OCI-LY7 (cell line): ENCODE measurements around the gene PDE2A. TPM values are rescaled to one million over a fixed set of nuclear protein-coding genes. Genes with fewer than 3 reads are reported as not detected.

ENCODE experiments used
- BruUV-seq: library from RNA; stranded (reverse); fragments of 400-500 nt; replicated peaks from 2 replicates; lab custom pipeline; 2021; lab: Mats Ljungman, UMichigan
- CTCF ChIA-PET: fragments of 300-600 bp; sonication (Branson Sonifier 250); formaldehyde crosslinking; loops from one replicate; lab custom pipeline; 2022; ENCODE audit warnings: antibody characterized with exemption; ENCODE audit not compliant: unreplicated experiment; lab: Charles Lee
- POLR2A ChIA-PET: fragments of 300-600 bp; sonication (Branson Sonifier 250); formaldehyde crosslinking; loops from one replicate; lab custom pipeline; 2022; ENCODE audit warnings: antibody characterized with exemption; lab: Charles Lee
- DNase-seq: peaks from one replicate; pipeline ENCODE4 v3.0.0-alpha.2; 2015; ENCODE audit warnings: low spot score
- H2AFZ ChIP-seq: fragments of 200-600 bp; sonication (generic), shearing (Covaris generic); 2 replicates; pipeline ENCODE4 v1.6.1; 2014; ENCODE audit warnings: mild to moderate bottlenecking, antibody characterized with exemption, low read length, moderate library complexity
- H3K27ac ChIP-seq: fragments of 200-600 bp; sonication (generic); 2 replicates; pipeline ENCODE4 v1.5.1; 2014; ENCODE audit warnings: mixed run types, low read depth, mild to moderate bottlenecking, moderate library complexity, low read length, inconsistent platforms; ENCODE audit not compliant: poor library complexity, severe bottlenecking
- H3K36me3 ChIP-seq: fragments of 200-600 bp; sonication (generic); 2 replicates; pipeline ENCODE4 v1.6.1; 2014; ENCODE audit warnings: mild to moderate bottlenecking, antibody characterized with exemption, low read length, moderate library complexity, mixed read lengths; ENCODE audit not compliant: insufficient read depth
- H3K4me1 ChIP-seq: fragments of 200-600 bp; sonication (generic); 2 replicates; pipeline ENCODE4 v1.5.1; 2014; ENCODE audit warnings: mild to moderate bottlenecking, low read length; ENCODE audit not compliant: insufficient read depth, poor library complexity, severe bottlenecking
- H3K4me2 ChIP-seq: fragments of 200-600 bp; sonication (generic); 2 replicates; pipeline ENCODE4 v1.6.1; 2014; ENCODE audit warnings: mild to moderate bottlenecking, low read length
- H3K4me3 ChIP-seq: fragments of 200-600 bp; sonication (generic); 2 replicates; pipeline ENCODE4 v1.5.1; 2014; ENCODE audit warnings: mild to moderate bottlenecking, low read depth, low read length; ENCODE audit not compliant: poor library complexity, severe bottlenecking
- H3K79me2 ChIP-seq: fragments of 200-600 bp; sonication (generic); 2 replicates; pipeline ENCODE4 v1.6.1; 2016; ENCODE audit warnings: low read depth, mild to moderate bottlenecking, low read length, moderate library complexity, mixed read lengths; ENCODE audit not compliant: insufficient read depth
- H3K9me2 ChIP-seq: fragments of 200-600 bp; sonication (generic); 2 replicates; pipeline ENCODE4 v1.6.1; 2016; ENCODE audit warnings: mild to moderate bottlenecking, low read length, mixed read lengths; ENCODE audit not compliant: insufficient read depth
- H3K9me3 ChIP-seq: fragments of 200-600 bp; sonication (generic); 2 replicates; pipeline ENCODE4 v1.6.1; 2014; ENCODE audit warnings: mild to moderate bottlenecking, mixed run types, low read length, mixed read lengths
- H4K20me1 ChIP-seq: fragments of 200-600 bp; sonication (generic); 2 replicates; pipeline ENCODE4 v1.6.1; 2014; ENCODE audit warnings: mild to moderate bottlenecking, antibody characterized with exemption, low read length, moderate library complexity, mixed read lengths; ENCODE audit not compliant: insufficient read depth
- EZH2phosphoT487 ChIP-seq: fragments of 200-600 bp; sonication (generic); IDR thresholded peaks from 2 replicates; pipeline ENCODE4 v1.6.1; 2018; ENCODE audit warnings: low read depth, borderline replicate concordance, mild to moderate bottlenecking, mixed run types, antibody characterized with exemption, low read length, moderate library complexity, mixed read lengths
- intact Hi-C: fragments of 100-400 bp; cut with micrococcal nuclease; formaldehyde crosslinking; loops from one replicate; pipeline ENCODE4 v1.10.0; 2022; ENCODE audit not compliant: unreplicated experiment
- total RNA-seq, 2 experiments: library from RNA; depleted of rRNA in 1 of 2; stranded (reverse); fragments of >200 nt in 1 of 2; shearing (Covaris generic) in 1 of 2; gene quantifications; 2 replicates each; pipeline ENCODE4 v1.2.3, GENCODE V29; 2014 to 2022
- TF ChIP-seq, protein P1 (sequence below): fragments of 200-600 bp; sonication (generic); conservative IDR thresholded peaks from 2 replicates; pipeline ENCODE4 v1.5.1; 2014; ENCODE audit warnings: mild to moderate bottlenecking, antibody characterized with exemption, low read length, moderate library complexity, mixed read lengths

The PDE2A gene
- total RNA-seq, 2 experiments from 2014 or later: 0.68 TPM; not detected in 1

DNA sequence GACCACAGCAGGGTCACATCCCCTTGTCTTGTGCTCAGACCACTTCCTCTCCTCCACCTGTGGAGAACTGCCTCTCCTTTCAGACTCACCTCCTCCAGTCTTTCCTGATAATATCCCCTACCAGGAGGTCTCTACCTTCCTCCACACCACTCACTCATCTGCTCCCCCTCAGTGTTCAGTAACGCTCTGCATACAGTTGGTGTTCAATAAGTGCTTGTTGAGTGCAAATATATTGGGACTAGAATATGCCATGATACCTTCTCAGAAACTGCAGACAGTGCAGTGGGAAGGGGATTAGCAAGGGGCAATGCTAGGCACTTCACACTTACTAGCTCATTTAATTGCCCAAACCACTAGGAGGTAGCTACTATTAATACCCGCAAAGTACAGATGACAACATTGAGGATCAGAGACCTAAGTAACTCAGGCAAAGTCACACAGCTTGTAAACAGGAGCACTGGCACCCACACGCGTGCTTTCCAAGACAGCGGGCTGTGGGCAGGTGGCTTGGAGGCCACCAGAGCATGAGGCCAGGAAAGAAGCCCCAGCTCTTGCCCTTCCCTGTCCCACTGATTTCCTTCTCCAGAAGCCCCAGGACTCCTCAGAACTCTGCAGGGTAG is 8.1 kb upstream of the PDE2A start:
- Histone ChIP-seq H2AFZ (no peak overlapping the region), H3K9me3 (no peaks in the 10 kb centered on the region), H3K79me2 (no peaks in the 10 kb centered on the region), H3K27ac (no peak overlapping the region), H3K4me1 (no peaks in the 10 kb centered on the region), H3K4me2 (no peak overlapping the region), H3K9me2 (no peaks in the 10 kb centered on the region), H4K20me1 (no peaks in the 10 kb centered on the region), H3K36me3 (peaks cover 7% of the 10 kb centered on the region; the same call in 1 of the 2 replicates), H3K4me3 (no peak overlapping the region)
- no TSS peak for BruUV-seq
- TF ChIP-seq, protein P1, sequence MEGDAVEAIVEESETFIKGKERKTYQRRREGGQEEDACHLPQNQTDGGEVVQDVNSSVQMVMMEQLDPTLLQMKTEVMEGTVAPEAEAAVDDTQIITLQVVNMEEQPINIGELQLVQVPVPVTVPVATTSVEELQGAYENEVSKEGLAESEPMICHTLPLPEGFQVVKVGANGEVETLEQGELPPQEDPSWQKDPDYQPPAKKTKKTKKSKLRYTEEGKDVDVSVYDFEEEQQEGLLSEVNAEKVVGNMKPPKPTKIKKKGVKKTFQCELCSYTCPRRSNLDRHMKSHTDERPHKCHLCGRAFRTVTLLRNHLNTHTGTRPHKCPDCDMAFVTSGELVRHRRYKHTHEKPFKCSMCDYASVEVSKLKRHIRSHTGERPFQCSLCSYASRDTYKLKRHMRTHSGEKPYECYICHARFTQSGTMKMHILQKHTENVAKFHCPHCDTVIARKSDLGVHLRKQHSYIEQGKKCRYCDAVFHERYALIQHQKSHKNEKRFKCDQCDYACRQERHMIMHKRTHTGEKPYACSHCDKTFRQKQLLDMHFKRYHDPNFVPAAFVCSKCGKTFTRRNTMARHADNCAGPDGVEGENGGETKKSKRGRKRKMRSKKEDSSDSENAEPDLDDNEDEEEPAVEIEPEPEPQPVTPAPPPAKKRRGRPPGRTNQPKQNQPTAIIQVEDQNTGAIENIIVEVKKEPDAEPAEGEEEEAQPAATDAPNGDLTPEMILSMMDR: no peak
- no peak for TF ChIP-seq EZH2phosphoT487
- intact Hi-C loops: loop anchor here (2.0 to 5.0 kb wide), 2 partner anchors 98 to 200 kb away; no protein-coding TSS in a partner anchor
- POLR2A ChIA-PET: no interaction called here
- CTCF ChIA-PET: no interaction called here
- no peak for DNase-seq

DNA sequence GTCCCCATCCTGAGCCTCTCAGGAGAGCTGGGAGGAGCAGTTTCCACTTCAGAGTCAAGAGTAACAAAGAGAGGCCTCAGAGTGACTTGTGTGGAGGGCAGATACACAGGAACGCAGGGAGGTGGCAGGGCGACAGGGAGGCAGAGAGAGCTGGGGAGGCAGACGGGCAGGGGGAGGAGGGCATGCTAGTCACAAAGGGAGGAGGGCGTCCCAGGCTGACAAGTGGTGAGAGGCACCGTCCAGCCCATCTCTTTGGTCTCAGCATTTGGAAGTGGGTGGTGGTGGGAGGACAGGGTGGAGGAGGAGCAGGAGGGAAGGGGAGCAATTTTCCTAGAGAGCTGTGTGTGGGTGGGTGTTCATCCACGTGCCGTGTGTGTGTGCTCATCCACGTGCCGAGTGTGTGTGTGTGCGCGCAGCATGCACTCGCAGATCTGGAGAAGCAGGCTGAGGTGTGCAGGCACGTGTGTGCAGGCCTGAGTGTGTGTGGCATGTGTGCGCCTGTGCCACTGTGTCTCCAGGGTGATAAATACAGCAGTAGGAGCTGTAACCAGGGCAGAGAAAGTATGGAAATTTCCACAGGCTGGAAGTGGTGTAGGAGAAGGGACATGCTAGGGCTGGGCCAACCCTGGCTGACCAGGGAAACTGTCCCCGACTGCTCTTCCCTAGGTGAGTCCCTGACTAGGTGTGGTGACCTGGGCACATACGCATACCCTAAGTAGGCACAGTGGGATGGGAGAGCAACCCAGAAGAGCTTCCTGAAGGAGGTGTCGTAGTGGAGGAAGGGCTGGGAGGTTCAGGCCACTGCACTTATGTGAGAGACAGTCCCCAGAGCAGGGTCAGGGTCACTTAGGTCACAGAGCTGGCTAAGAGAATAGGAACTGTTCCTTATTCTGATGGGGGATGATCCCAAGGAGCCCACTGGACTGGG is 7.3 kb upstream of the PDE2A start:
- Histone ChIP-seq H4K20me1 (no peaks in the 10 kb centered on the region), H2AFZ (no peak overlapping the region), H3K9me2 (no peaks in the 10 kb centered on the region), H3K4me1 (no peaks in the 10 kb centered on the region), H3K9me3 (no peaks in the 10 kb centered on the region), H3K79me2 (no peaks in the 10 kb centered on the region), H3K4me2 (no peak overlapping the region), H3K27ac (no peak overlapping the region), H3K36me3 (peaks cover 7% of the 10 kb centered on the region; the same call in 1 of the 2 replicates), H3K4me3 (no peak overlapping the region)
- POLR2A ChIA-PET: no interaction called here
- CTCF ChIA-PET: no interaction called here
- intact Hi-C loops: loop anchor here (2.0 to 5.0 kb wide), 2 partner anchors 97 to 199 kb away; no protein-coding TSS in a partner anchor
- no TSS peak for BruUV-seq
- DNase-seq: no peak
- no peak for TF ChIP-seq EZH2phosphoT487
- TF ChIP-seq, protein P1: no peak
